A549 (cell line): ENCODE results near the gene ADORA2B. TPM values are rescaled to one million over a fixed set of nuclear protein-coding genes. Genes with fewer than 3 reads are reported as not detected.
A peak's percentile ranks its signal among the peaks of the same experiment; 100 is the strongest.

Source experiments
- ATAC-seq, 2 experiments: fragments of 200-7000 bp in 1 of 2; fragments of >200 bp in 1 of 2; cut with Nextera tagmentation in 1 of 2; cut with Tn5 transposase in 1 of 2; 3 replicates each; pipeline versions ENCODE4 v1.8.0 to v1.9.1; 2018 to 2020; ENCODE audit warnings: mild to moderate bottlenecking in 1 of 2, moderate library complexity in 1 of 2
- CTCF ChIA-PET: fragments of 300-600 bp; sonication (Branson Sonifier 250); formaldehyde crosslinking; extraction: SDS; loops from one replicate; lab custom pipeline; 2021; ENCODE audit warnings: antibody characterized with exemption, inconsistent platforms; lab: Yijun Ruan, JAX
- POLR2A ChIA-PET: fragments of 350-600 bp; formaldehyde crosslinking; extraction: SDS; loops from one replicate; lab custom pipeline; 2021; ENCODE audit warnings: antibody characterized with exemption, inconsistent platforms; lab: Yijun Ruan, JAX
- DNase-seq, 2 experiments: peaks; one replicate each; pipeline versions ENCODE4 v3.0.0 to v3.0.0-alpha.2; 2011 to 2016; ENCODE audit warnings: low read depth in 1 of 2, low spot score in 1 of 2
- FAIRE-seq: peaks from 2 replicates; lab custom pipeline; 2011; peaks lifted over from hg19 to GRCh38; lab: Jason Lieb, UNC
- H3K27ac ChIP-seq, 2 experiments: fragments of >200 bp; sonication (Bioruptor Twin); formaldehyde crosslinking; 3 replicates each; pipeline ENCODE4 v1.5.1; 2016 to 2017
- H3K4me1 ChIP-seq: fragments of >200 bp; sonication (Bioruptor Twin); formaldehyde crosslinking; 3 replicates; pipeline ENCODE4 v1.6.1; 2016
- H3K4me2 ChIP-seq: fragments of >200 bp; sonication (Bioruptor Twin); formaldehyde crosslinking; 3 replicates; pipeline ENCODE4 v1.6.1; 2016
- H3K4me3 ChIP-seq: fragments of >200 bp; sonication (Bioruptor Twin); formaldehyde crosslinking; 3 replicates; pipeline ENCODE4 v1.5.1; 2016
- H3K9me3 ChIP-seq: fragments of >200 bp; sonication (Bioruptor Twin); formaldehyde crosslinking; 3 replicates; pipeline ENCODE4 v1.6.1; 2016
- BHLHE40 ChIP-seq: IDR thresholded peaks from 2 replicates; pipeline ENCODE4 v1.6.1; 2012; ENCODE audit warnings: low read depth, low read length, inconsistent platforms
- CBX8 ChIP-seq: fragments of 200-600 bp; sonication (generic); IDR thresholded peaks from 2 replicates; pipeline ENCODE4 v1.6.1; 2016
- CHD4 ChIP-seq: fragments of 200-600 bp; sonication (generic); IDR thresholded peaks from 2 replicates; pipeline ENCODE4 v1.6.1; 2016; ENCODE audit warnings: antibody characterized with exemption, mild to moderate bottlenecking, borderline replicate concordance
- E2F6 ChIP-seq: IDR thresholded peaks from 2 replicates; pipeline ENCODE4 v1.6.1; 2012; ENCODE audit warnings: low read depth, borderline replicate concordance
- EHF ChIP-seq: fragments of 250-450 bp; sonication (Bioruptor Pico); IDR thresholded peaks from 2 replicates; pipeline ENCODE4 v1.5.0; 2020; ENCODE audit warnings: mild to moderate bottlenecking
- EP300 ChIP-seq, 2 experiments: fragments of >200 bp; sonication (Bioruptor Twin); formaldehyde crosslinking; IDR thresholded peaks; 2 replicates in 1 of 2; 3 replicates in 1 of 2; pipeline ENCODE4 v1.6.1; 2016 to 2017
- FOSB ChIP-seq: fragments of 250-450 bp; sonication (Bioruptor Pico); IDR thresholded peaks from 2 replicates; pipeline ENCODE4 v1.5.0; 2020; ENCODE audit warnings: mild to moderate bottlenecking, moderate library complexity
- GATA3 ChIP-seq: IDR thresholded peaks from 2 replicates; pipeline ENCODE4 v1.6.1; 2012; ENCODE audit warnings: borderline replicate concordance
- HDAC2 ChIP-seq: fragments of 200-600 bp; sonication (generic); IDR thresholded peaks from 2 replicates; pipeline ENCODE4 v1.6.1; 2016
- HEYL ChIP-seq: fragments of 250-450 bp; sonication (Bioruptor Pico); IDR thresholded peaks from 2 replicates; pipeline ENCODE4 v1.8.0; 2021; ENCODE audit warnings: mild to moderate bottlenecking, moderate library complexity
- HMGXB4 ChIP-seq: fragments of 250-450 bp; sonication (Bioruptor Pico); IDR thresholded peaks from 2 replicates; pipeline ENCODE4 v1.5.0; 2021; ENCODE audit warnings: mild to moderate bottlenecking, moderate library complexity, borderline replicate concordance
- HOXA7 ChIP-seq: fragments of 250-450 bp; sonication (Bioruptor Pico); IDR thresholded peaks from 2 replicates; pipeline ENCODE4 v1.5.0; 2020; ENCODE audit warnings: mild to moderate bottlenecking, moderate library complexity
- HOXB5 ChIP-seq: fragments of 250-450 bp; sonication (Bioruptor Pico); IDR thresholded peaks from 2 replicates; pipeline ENCODE4 v1.5.0; 2020; ENCODE audit warnings: mild to moderate bottlenecking, moderate library complexity
- JUNB ChIP-seq: fragments of >200 bp; sonication (Bioruptor Twin); formaldehyde crosslinking; IDR thresholded peaks from 2 replicates; pipeline ENCODE4 v1.6.1; 2016
- KDM5A ChIP-seq: fragments of 200-600 bp; sonication (generic); IDR thresholded peaks from 2 replicates; pipeline ENCODE4 v1.6.1; 2016; ENCODE audit warnings: antibody characterized with exemption, mild to moderate bottlenecking
- MAFK ChIP-seq: fragments of 450-650 bp; IDR thresholded peaks from 2 replicates; pipeline ENCODE4 v1.6.1; 2014; ENCODE audit not compliant: partially characterized antibody
- NPAS2 ChIP-seq: fragments of 250-450 bp; sonication (Bioruptor Pico); IDR thresholded peaks from 2 replicates; pipeline ENCODE4 v1.8.0; 2022; ENCODE audit warnings: mild to moderate bottlenecking, moderate library complexity, borderline replicate concordance
- PBX3 ChIP-seq: IDR thresholded peaks from 2 replicates; pipeline ENCODE4 v1.6.1; 2012
- POLR2A ChIP-seq: IDR thresholded peaks from 2 replicates; pipeline ENCODE4 v1.6.1; 2012; ENCODE audit warnings: mild to moderate bottlenecking, low read length
- POLR2AphosphoS2 ChIP-seq: conservative IDR thresholded peaks from 2 replicates; pipeline ENCODE4 v1.6.1; 2012; ENCODE audit warnings: low read length, improper control_type of control experiment, inconsistent platforms
- RAD21 ChIP-seq, 2 experiments: fragments of >200 bp in 1 of 2; sonication (Bioruptor Twin) in 1 of 2; formaldehyde crosslinking in 1 of 2; IDR thresholded peaks in 1 of 2; conservative IDR thresholded peaks in 1 of 2; 2 replicates in 1 of 2; 3 replicates in 1 of 2; pipeline ENCODE4 v1.6.1; 2012 to 2018; ENCODE audit warnings: inconsistent platforms in 1 of 2
- RARB ChIP-seq: fragments of 250-450 bp; sonication (Bioruptor Pico); IDR thresholded peaks from 2 replicates; pipeline ENCODE4 v1.8.0; 2021; ENCODE audit warnings: mild to moderate bottlenecking, moderate library complexity
- RCOR1 ChIP-seq: fragments of 150-350 bp; IDR thresholded peaks from 2 replicates; pipeline ENCODE4 v1.6.1; 2014; ENCODE audit warnings: antibody characterized with exemption, low read length, low read depth
- REST ChIP-seq: fragments of 200-600 bp; sonication (generic); IDR thresholded peaks from 2 replicates; pipeline ENCODE4 v1.6.1; 2016; ENCODE audit warnings: antibody characterized with exemption, mild to moderate bottlenecking, moderate library complexity
- RNF2 ChIP-seq: fragments of 200-600 bp; sonication (generic); IDR thresholded peaks from 2 replicates; pipeline ENCODE4 v1.6.1; 2016; ENCODE audit warnings: low read depth, mild to moderate bottlenecking, antibody characterized with exemption, moderate library complexity, borderline replicate concordance
- TP53 ChIP-seq: fragments of 250-450 bp; sonication (Bioruptor Pico); IDR thresholded peaks from 2 replicates; pipeline ENCODE4 v1.5.0; 2021; ENCODE audit warnings: mild to moderate bottlenecking, moderate library complexity
- ZC3H11A ChIP-seq: fragments of 450-650 bp; IDR thresholded peaks from 2 replicates; pipeline ENCODE4 v1.6.1; 2014; ENCODE audit warnings: antibody characterized with exemption, mild to moderate bottlenecking
- ZSCAN20 ChIP-seq: fragments of 250-450 bp; sonication (Bioruptor Pico); IDR thresholded peaks from 2 replicates; pipeline ENCODE4 v1.8.0; 2022; ENCODE audit warnings: mild to moderate bottlenecking, moderate library complexity
- WGBS: methylation state at CpG from one replicate; pipeline ENCODE4 v1.1.6; 2017; ENCODE audit errors: missing lambda C conversion rate; 5-methylcytosine and 5-hydroxymethylcytosine counted together
- polyA minus RNA-seq: library from RNA; depleted of rRNA, polyadenylated mRNA; stranded (reverse); fragments of >200 nt; gene quantifications from 2 replicates; pipeline ENCODE4 v1.2.3, GENCODE V29; 2011; rRNA and poly(A)+ RNA removed
- polyA plus RNA-seq, 4 experiments: library from polyadenylated mRNA; depleted of rRNA in 3 of 4; stranded (reverse); fragments of >200 nt; fragmentation: RNase III in 1 of 4; extraction: RNeasy Plus Mini Kit Qiagen cat#74134 plus additional on column Dnase treatment in 1 of 4; gene quantifications; 2 replicates in 3 of 4; 3 replicates in 1 of 4; pipeline ENCODE4 v1.2.3, GENCODE V29; 2011 to 2017
- TF ChIP-seq, protein P1 (sequence below): fragments of 150-350 bp; IDR thresholded peaks from 2 replicates; pipeline ENCODE4 v1.6.1; 2014; ENCODE audit warnings: low read depth, mild to moderate bottlenecking, low read length
- TF ChIP-seq, protein P2 (sequence below): fragments of >200 bp; sonication (Bioruptor Twin); formaldehyde crosslinking; IDR thresholded peaks from 3 replicates; pipeline ENCODE4 v1.5.1; 2016

Gene ADORA2B
- polyA plus RNA-seq (2011; rRNA removed), result 10.2 and 14.4 TPM in 2 replicates
- 6.1 and 8.5 TPM in 2 replicates for polyA plus RNA-seq (2012; cell fraction: cytosol; rRNA removed)
- polyA plus RNA-seq (2012; cell fraction: nucleus; rRNA removed), result 7.3 and 7.9 TPM in 2 replicates
- 5.7 to 6.3 TPM (median 6.2 TPM) in 3 replicates for polyA plus RNA-seq (2017; fragmentation: RNase III; extraction: RNeasy Plus Mini Kit Qiagen cat#74134 plus additional on column Dnase treatment)
- 10.2 and 14.4 TPM in 2 replicates for polyA minus RNA-seq

- POLR2A ChIA-PET, result interaction anchor here (0.6 to 2.0 kb wide), 4 partner anchors 15 to 56 kb away, joined by 3 to 24 read pairs (median 4); partner anchors contain the start of genes TTC19 and ZSWIM7
- Histone ChIP-seq H3K4me2 (peak within 1 kb of the TSS; percentile 98), H3K27ac (peak within 1 kb of the TSS; percentile 90 to 95), H3K9me3 (peaks cover 15% of the 10 kb centered on the region; the same call in 2 of the 3 replicates), H3K4me3 (peak within 1 kb of the TSS; percentile 78), H3K4me1 (peaks cover 27% of the 10 kb centered on the region)
- DNase-seq, result peak; percentile 75 to 91
- FAIRE-seq, result no peak
- CTCF ChIA-PET, result interaction anchor here (0.5 to 7.2 kb wide), 45 partner anchors 9 to 687 kb away, joined by 3 to 105 read pairs (median 4); partner anchors contain the start of genes TTC19 and ZSWIM7
- ATAC-seq, result peak; percentile 85 to 88
- 2% methylated on average over 52 of the region's 88 CpGs for WGBS
- TF ChIP-seq HDAC2 (no peak), HEYL (no peak), RCOR1 (no peak), NPAS2 (peak; percentile 47; the same call in 1 of the 2 replicates), CHD4 (no peak), PBX3 (peak; percentile 86), TP53 (no peak), ZC3H11A (no peak), POLR2AphosphoS2 (no peak), HOXA7 (CRISPR knock-in tag) (no peak), HMGXB4 (CRISPR knock-in tag) (no peak), KDM5A (peak; percentile 63), ZSCAN20 (CRISPR knock-in tag) (no peak), RAD21 (conservative IDR thresholded peaks at IDR 0.05 in 1 of 2, IDR thresholded peaks at IDR 0.05 in 1 of 2) (peak; percentile 72 to 93), HOXB5 (peak; percentile 57; the same call in 1 of the 2 replicates), GATA3 (no peak), POLR2A (peak; percentile 48), MAFK (no peak), RARB (CRISPR knock-in tag) (no peak), CBX8 (no peak), REST (no peak), EHF (CRISPR knock-in tag) (no peak), FOSB (CRISPR knock-in tag) (no peak), RNF2 (no peak), EP300 (IDR thresholded peaks at IDR 0.05) (no peak), BHLHE40 (no peak), E2F6 (peak; percentile 99), JUNB (no peak)
- TF ChIP-seq, protein P1, sequence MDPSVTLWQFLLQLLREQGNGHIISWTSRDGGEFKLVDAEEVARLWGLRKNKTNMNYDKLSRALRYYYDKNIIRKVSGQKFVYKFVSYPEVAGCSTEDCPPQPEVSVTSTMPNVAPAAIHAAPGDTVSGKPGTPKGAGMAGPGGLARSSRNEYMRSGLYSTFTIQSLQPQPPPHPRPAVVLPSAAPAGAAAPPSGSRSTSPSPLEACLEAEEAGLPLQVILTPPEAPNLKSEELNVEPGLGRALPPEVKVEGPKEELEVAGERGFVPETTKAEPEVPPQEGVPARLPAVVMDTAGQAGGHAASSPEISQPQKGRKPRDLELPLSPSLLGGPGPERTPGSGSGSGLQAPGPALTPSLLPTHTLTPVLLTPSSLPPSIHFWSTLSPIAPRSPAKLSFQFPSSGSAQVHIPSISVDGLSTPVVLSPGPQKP, result no peak
- TF ChIP-seq, protein P2, sequence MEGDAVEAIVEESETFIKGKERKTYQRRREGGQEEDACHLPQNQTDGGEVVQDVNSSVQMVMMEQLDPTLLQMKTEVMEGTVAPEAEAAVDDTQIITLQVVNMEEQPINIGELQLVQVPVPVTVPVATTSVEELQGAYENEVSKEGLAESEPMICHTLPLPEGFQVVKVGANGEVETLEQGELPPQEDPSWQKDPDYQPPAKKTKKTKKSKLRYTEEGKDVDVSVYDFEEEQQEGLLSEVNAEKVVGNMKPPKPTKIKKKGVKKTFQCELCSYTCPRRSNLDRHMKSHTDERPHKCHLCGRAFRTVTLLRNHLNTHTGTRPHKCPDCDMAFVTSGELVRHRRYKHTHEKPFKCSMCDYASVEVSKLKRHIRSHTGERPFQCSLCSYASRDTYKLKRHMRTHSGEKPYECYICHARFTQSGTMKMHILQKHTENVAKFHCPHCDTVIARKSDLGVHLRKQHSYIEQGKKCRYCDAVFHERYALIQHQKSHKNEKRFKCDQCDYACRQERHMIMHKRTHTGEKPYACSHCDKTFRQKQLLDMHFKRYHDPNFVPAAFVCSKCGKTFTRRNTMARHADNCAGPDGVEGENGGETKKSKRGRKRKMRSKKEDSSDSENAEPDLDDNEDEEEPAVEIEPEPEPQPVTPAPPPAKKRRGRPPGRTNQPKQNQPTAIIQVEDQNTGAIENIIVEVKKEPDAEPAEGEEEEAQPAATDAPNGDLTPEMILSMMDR, result peak; percentile 71
Measured at GRCh38 chr17:15944759-15945526, at the start of gene ADORA2B. Gene ADORA2B, plus strand, starts transcription at chr17:15945130. Its CDS starts 119 bp downstream, at chr17:15945249.
